ENCODE results near the gene LPAR1. TPM values are rescaled to one million over a fixed set of nuclear protein-coding genes. Genes with fewer than 3 reads are reported as not detected.
A peak's percentile ranks its signal among the peaks of the same experiment; 100 is the strongest.
"Not testable (repeated sequence)": the region's sequence is repeated elsewhere in the genome, so short reads cannot be mapped to it uniquely, and the experiment has no call there.

LPAR1 gene
- total RNA-seq, 1 donor from 2014 or later, result 61.3 TPM

- DNase-seq (ENCODE audit: low read depth), result peak; percentile 86
These were observed 158.1 kb downstream of the LPAR1 start for GRCh38 chr9:110880189-110880588.

- no peak for DNase-seq (ENCODE audit: low read depth)
These were observed 160.9 kb downstream of the LPAR1 start for GRCh38 chr9:110877374-110877773.

- no peak for DNase-seq (ENCODE audit: low read depth)
These were observed 161.3 kb downstream of the LPAR1 start for GRCh38 chr9:110876929-110877328.

- DNase-seq (ENCODE audit: low read depth), result no peak
These were observed 163.2 kb downstream of the LPAR1 start for GRCh38 chr9:110874963-110875674.

- DNase-seq (ENCODE audit: low read depth), result no peak
These were observed 165.3 kb downstream of the LPAR1 start for GRCh38 chr9:110872920-110873319.

DNA sequence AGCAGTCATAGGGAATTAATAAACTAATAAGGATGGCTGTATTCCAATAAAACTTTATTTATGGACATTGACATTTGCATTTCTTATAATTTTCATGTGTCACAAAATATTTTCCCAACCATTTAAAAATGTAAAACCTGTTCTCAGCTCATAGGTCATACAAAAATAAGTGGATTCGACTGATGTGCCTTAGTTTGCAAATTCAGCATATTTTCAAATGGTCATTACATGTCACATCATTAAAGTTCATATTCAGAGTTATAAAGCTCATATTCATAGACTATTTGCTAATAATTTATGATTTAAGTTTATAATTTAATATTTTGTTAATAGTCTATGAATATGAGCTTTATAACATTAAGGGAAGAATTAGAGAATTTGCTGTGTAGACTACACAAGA is 166.5 kb downstream of the LPAR1 start:
- no peak for DNase-seq (ENCODE audit: low read depth)

GRCh38 chr9:110869931-110870330 is 168.3 kb downstream of the LPAR1 start:
- no peak for DNase-seq (ENCODE audit: low read depth)

GRCh38 chr9:110864011-110864410 is 174.3 kb downstream of the LPAR1 start:
- DNase-seq (ENCODE audit: low read depth), result no peak

DNA sequence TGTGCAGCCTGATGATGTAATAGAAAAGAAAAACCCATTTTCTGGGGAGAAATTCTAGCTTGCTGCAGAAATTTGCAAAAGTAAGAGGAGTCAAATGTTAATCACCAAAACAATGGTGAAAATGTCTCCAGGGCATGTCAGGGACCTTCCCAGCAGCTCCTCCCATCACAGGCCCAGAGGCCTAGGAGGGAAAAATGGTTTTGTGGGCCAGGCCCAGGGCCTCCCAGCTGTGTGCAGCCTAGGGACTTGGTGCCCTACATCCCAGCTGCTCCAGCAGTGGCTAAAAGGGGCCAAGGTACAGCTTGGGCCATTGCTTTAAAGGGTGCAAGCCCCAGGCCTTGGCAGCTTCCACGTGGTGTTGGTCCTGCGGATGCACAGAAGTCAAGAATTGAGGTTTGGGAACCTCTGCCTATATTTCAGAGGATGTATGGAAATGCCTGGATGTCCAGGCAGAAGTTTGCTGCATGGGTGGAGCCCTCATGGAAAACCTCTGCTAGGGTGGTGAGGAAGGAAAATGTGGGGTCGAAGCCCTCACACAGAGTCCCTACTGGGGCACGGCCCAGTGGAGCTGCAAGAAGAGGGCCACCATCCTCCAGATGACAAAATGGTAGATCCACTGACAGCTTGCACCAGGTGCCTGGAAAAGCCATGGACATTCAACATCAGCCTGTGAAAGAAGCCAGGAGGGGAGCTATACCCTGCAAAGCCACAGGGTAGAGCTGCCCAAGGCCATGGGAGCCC is 176.7 kb downstream of the LPAR1 start:
- not testable (repeated sequence) for DNase-seq (ENCODE audit: low read depth)

DNA sequence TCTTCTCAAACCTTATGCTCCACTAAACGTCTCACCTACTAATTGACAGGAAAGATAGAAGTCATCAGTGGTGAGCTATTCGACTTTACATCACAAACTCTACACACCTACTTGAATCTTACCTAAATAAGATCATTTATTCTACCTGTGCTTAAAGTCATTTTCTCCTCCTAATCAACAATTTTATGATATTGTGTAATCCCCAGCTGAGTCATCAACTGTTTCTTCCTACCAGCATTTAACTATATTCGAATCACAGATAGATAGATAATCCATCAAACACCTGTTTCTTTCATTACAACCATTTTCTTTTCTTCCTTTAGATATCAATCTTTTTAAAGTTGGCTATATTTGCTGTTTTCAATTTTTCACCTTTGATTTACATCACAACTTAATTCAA is 181.5 kb downstream of the LPAR1 start:
- DNase-seq (ENCODE audit: low read depth), result no peak

DNA sequence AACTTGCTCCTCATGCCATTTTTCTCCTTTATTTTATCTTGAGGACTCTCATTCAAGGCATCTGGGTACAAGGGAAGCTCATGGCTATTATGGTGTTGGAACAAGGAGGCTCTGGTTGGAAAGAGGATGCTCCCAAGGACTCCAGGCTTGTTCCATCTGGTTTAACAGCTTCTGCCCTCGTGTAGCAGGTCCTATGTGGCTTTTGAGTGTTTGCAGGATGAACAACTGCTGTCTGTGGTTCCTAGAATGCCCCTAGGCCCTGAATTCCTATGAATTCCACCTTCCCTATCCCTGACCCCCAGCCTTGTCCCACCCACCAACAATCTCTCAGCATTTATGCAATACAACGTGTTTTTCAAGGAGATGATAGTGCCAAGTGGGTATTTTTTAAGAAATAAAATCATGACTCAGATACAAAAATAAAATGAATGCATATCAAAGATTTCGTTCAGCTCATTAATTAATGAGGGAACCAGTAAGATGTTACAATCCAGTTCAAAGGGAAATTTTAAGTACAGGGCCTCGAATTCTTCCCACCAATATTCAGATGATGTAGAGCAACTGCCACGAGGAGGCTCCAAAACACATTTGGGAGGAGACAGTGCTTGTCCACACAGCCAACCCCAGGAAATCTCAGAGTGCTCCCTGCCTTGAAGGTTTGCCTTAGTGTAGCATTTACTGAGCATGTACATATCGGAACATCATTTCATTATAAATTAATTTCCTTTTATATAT is 187.7 kb downstream of the LPAR1 start:
- DNase-seq (ENCODE audit: low read depth), result no peak

DNA sequence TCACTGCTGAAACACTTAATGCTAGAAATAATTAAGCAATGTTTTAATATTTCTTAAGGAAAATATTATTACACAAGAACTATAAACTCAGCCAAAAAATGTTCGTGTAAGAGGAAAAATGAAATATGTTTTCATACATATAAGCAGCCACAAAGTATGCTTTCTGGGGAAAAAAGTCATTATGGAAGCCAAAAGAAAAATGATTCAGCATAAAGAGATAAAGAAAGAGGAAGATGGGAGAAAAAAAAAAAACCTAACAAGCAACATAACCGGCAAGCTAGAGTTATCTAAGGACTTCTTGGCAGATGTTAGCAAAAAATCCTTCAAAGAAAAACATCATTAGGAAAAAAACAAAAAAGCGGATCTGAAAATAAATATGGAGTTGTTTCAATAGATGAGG is 190.6 kb downstream of the LPAR1 start:
- peak; percentile 24 for DNase-seq (ENCODE audit: low read depth)

DNA sequence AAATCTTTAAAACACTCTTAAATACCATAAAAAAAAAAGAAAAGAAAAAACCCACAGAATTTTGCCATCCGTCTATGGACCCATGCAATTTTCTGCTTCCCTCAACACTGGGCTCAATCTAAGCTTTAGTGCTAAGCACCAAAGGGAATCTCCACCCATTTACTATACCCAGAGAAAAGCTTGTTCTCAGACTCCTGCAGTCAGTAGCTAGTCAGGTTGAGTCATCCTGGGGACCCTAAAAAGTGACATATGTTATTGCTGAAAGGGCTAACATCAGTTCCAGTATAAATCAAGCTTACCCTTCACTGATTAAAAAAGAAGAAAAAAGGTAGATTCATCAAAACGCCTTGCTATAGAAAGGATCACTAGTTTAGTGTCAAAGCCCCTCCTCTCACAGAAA is 192.1 kb downstream of the LPAR1 start:
- no peak for DNase-seq (ENCODE audit: low read depth)

DNA sequence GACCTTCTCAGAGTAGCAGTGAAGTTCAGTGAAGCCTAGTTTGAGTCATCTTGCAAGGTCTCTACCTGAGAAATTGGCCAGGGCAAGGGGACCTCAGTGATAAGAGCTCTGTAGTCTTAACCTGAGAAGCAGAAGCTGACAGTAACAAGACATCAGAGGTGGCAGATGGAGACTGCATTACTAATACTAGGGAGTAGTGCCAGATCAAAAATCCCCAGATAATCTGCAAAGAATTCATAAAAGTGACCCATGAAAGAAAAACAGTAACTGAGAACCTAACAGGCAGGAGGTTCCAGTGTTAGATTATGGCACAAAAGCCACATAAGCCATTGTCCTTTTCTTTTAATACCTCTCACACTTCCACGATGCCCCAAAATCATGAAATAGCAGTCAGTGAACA is 194.1 kb downstream of the LPAR1 start:
- DNase-seq (ENCODE audit: low read depth), result peak; percentile 14

GRCh38 chr9:110842986-110843385 is 195.3 kb downstream of the LPAR1 start:
- DNase-seq (ENCODE audit: low read depth), result no peak

GRCh38 chr9:110842169-110842568 is 196.1 kb downstream of the LPAR1 start:
- DNase-seq (ENCODE audit: low read depth), result no peak

DNA sequence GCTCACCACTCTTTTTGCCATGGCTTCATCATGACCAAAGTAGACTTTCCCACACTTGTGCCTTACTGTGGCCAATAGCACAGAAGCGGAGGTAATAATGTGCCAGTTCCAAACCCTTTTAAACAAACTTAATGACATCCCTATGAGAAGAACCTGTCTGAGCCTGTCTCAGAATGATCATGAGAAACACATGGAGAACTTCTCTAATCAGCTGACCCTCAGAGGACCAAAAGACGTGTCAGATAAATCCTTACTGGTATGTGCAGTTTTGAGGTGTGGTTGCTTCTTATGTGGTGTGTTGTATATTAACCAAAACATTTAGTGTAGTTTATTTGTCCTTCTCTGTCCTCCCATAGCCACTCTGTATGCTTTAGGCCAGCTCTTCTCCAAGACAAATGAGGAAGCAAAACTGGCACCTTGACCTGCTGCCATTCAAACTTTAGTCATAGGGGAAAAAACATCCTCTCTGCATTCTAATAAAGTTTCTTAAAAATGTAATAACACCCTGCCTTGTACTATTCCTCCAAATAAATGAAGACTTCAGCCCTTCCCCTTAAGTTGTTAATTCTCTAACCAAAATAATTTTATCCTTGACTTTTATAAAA is 200.8 kb downstream of the LPAR1 start:
- DNase-seq (ENCODE audit: low read depth), result no peak

DNA sequence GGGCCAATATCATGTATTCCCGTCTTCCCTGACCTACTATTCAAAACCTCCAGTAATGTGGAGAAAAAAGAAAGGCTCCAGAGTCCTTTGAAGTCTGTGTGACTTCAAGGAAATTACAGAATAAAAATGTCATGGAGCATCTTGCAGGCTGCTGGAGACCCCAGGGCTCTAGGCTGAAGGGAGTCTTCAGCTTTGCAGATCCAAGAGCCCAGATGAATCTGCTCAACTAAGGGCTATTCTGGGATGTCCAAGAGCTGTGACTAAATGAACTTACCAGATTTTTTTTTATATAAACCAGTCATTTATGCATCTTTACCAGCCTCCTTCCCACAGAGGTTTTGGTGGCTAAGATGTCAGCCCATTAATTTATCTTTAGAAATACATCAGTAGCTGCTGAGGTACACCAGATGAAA is 202.4 kb downstream of the LPAR1 start:
- DNase-seq (ENCODE audit: low read depth), result peak; percentile 39

DNA sequence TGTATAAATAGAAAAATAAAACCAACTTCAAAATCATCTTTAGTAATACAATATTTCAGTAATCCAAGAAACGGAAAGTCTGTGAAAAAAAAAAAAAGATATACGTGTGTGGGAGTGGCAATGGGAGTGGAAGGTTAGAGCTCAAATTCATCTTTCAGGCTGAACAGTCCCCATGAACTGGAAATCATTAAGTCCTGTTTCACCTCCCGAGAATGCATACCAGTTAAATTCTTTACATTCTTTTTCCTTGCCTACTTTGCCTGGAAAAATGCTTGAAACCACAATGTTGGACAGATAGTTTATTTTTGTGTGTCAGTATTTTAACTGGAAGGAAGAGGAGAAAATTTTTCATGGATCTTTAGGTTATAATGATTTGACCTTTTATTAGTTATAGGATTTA is 202.9 kb downstream of the LPAR1 start:
- DNase-seq (ENCODE audit: low read depth), result peak; percentile 52

DNA sequence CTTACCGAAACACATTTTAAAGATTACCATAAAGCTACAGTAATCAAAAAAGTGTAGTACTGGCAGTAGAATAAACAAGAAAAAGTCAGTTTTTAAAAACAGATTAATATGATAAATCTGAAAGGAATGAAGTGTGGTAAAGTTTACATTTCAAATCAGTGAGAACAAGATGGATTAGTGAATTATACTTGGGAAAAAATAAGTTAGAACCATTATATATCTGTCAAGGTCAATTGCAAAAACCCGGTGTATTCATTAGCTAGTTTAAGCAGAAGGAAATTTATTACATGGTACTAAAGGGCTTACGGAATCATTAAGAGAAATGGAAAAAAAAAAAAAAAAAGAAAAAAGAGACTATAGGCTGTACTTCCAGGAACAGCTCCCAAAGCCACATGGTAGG is 205.3 kb downstream of the LPAR1 start:
- no peak for DNase-seq (ENCODE audit: low read depth)

GRCh38 chr9:110830495-110830894 is 207.8 kb downstream of the LPAR1 start:
- DNase-seq (ENCODE audit: low read depth), result no peak

DNA sequence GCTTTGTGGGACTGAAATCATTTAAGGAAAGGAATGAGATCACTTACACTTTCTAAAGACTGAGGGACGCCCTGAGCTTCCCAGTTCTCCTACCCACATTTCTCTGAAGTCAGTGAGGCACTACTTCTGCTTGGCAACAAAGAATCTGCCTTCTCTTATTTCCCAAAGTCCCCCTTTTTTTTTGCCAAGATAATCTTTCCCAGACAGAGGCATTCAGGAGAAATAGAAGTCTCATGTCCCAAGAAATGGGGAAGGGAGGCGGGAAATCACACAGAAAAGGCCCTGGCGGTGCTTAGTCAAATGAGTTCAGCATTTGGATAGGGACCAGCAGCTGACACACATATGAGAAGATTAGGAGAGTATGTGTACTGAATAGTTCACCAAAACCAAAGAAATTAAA is 210.0 kb downstream of the LPAR1 start:
- peak; percentile 71 for DNase-seq (ENCODE audit: low read depth)

Data from myocyte (in vitro differentiated cells).